Myocyte (in vitro differentiated cells): ENCODE measurements around the gene NUDT5. TPM values are rescaled to one million over a fixed set of nuclear protein-coding genes. Genes with fewer than 3 reads are reported as not detected.

Source experiments
- DNase-seq: peaks from one replicate; pipeline ENCODE4 v3.0.0-alpha.2; 2012; ENCODE audit warnings: low read depth
- microRNA counts: library from miRNA; unstranded; fragments of <30 nt; microRNA quantifications from one replicate; lab custom pipeline; 2016
- microRNA-seq: library from miRNA; unstranded; fragments of <30 nt; microRNA quantifications from one replicate; pipeline ENCODE4, GENCODE V29; 2016
- total RNA-seq: library from RNA; depleted of rRNA; stranded (reverse); fragments of >200 nt; gene quantifications from 2 replicates; pipeline ENCODE4 v1.2.3, GENCODE V29; 2014

Gene NUDT5
- total RNA-seq, 1 donor from 2014 or later, result 27.9 TPM

GRCh38 chr10:12165036-12165435, 30.7 kb downstream of the NUDT5 start:
- no peak for DNase-seq

GRCh38 chr10:12164085-12164484, 31.6 kb downstream of the NUDT5 start:
- DNase-seq, result no peak

DNA sequence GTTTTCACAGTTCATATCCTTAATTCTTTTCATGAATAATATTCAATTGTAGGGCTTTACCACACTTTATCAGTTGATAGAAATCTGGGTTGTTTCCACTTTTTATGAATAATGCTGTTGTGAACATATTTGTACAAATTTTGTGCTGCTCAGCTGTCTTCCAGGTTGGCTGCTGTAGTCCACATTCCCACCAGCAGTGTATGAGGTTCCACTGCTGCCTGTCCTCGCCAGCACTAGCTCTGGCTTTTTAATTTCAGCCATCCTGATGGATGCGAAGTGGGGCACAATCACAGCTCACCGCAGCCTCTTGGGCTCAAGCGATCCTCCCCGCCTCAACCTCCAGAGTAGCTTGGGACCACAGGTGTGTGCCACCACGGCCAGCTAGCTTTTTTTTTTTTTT, 32.8 kb downstream of the NUDT5 start:
- DNase-seq, result no peak

DNA sequence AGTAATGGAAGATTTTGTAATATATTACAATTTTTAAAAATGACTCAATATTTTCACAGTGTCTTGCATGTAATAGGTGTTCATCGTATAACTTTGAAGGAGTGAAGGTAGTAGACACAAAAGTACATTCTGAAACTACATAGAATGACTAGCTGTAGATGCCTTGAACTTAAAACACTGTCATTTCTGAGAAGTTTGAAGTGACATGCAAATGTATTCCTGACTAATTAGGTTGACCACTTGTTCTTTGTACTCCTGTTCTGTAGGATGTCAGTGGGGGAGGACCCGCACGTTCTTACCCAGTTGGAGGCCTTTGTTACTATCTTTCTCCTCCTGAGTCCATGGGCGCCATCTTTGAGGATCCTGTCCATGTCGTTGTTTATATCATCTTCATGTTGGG, 35.0 kb downstream of the NUDT5 start:
- DNase-seq, result no peak

DNA sequence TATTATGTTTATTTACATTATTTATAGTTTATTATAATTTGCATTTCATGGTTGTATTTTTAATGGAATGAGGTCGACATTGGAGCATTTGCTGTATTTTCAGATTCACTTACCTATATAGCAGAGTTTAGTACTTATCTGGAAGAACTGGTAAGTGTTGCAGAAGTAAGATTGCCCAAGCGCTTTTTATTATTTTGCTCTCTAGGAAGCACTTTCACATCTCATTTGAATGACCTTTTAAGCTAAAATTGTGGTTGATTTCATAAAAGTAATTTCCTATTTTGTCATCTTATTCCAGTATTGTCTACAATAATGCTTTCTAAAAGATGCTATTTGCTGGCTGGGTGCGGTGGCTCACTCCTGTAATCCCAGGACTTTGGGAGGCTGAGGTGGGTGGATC, 37.6 kb downstream of the NUDT5 start:
- no peak for DNase-seq

DNA sequence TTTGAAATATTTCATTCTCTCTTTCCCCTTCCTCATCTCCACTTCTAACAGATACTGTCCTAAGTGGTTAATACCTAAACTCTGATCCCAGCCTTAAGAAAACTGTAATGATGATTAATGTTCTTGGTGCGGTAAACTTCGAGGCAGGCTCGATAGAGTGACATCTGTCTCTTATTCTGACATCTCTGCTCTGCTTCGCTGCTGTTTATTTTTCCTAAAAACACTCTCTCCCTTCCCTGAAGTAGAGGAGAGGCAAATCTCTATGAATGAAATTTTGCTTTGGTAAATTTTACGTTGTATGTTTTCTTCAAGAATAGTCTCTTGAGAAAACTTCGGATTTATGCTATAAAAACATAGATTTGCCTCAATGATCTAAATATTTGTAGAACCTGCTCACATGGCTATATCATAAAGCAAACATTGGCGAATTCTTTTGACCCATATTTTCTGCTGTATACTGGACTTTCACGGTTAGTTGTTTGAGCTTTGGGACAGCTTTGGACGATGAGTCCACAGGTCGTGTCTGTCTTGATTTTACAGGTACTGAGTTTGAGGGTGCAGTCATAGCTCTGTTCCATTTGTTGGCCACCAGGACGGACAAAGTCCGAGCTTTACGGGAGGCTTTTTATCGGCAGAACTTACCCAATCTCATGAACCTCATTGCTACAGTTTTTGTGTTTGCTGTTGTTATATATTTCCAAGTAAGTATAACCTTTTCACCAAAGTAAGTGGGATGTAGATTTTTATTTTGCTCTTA, 39.1 kb downstream of the NUDT5 start:
- no peak for DNase-seq

GRCh38 chr10:12154516-12154915, 41.2 kb downstream of the NUDT5 start:
- DNase-seq, result no peak

DNA sequence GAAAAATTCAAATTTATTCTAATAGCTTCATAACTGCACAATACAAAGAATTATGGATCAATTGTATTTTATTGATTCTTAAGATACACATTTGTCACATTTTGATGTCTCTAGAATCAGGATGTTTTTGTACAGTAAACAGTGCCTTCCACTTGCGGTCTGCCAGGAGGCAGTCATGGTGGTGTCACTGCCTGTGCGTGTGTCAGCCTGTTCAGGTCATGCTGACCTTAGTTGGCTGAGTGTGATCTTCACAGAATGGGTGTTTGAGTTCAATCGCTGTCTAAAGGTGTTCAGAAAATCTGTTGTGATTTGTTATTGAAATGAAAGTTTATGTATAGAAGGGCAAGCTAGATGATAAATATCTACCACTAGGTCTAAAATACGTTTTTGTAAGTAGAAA, 45.5 kb downstream of the NUDT5 start:
- no peak for DNase-seq

GRCh38 chr10:12144538-12144937, 51.2 kb downstream of the NUDT5 start:
- no peak for DNase-seq

DNA sequence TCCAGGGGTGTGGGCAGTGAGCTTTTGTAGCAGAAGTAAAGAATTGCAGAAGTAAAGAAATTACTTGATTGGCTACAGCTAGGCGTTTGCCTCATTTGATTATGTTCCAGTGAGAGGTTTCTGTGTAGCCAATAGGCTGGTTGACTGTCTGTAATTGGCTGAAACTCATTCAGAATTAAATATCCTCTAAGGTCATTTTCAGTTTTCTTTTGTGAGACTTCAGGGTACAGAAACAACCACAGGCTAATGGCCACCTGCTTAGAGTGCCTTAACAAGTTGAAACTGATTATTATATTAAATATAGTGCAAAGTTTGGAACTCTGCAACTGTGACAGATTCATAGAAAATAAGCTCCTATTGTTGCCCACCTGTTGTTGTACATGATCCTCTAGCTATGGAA, 55.7 kb downstream of the NUDT5 start:
- DNase-seq, result peak; percentile 4

- DNase-seq, result no peak
These were observed 60.1 kb downstream of the NUDT5 start for GRCh38 chr10:12135631-12136030.

DNA sequence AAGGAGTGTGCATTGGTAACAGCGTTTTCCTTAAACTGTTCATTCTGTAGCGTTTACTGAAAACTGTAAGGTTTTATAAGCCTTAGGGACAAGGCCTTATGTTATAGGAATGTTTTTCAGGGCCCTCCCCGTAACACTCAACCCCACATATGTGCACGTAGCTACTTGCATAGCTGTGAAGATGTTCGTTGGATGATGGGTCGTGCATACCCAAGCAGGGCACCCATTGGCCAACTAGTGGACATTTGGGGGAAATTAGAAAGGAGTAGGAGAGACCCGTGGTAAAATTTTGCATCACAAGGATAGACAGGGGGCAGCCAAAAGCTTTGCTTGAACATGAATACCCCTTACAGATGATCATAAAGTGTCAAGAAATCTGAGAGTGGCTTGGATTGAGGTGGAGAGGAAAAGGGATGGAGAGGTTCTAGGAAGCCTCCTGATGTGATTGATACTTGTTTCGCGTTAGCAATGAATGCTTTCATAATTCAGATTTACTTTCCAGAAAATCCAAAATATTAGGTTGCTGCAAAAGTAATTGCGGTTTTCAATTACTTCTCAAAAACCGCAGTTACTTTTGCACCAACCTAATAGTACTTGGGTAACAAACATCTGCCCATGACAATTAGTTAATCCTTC, 65.3 kb downstream of the NUDT5 start:
- DNase-seq, result peak; percentile 79

DNA sequence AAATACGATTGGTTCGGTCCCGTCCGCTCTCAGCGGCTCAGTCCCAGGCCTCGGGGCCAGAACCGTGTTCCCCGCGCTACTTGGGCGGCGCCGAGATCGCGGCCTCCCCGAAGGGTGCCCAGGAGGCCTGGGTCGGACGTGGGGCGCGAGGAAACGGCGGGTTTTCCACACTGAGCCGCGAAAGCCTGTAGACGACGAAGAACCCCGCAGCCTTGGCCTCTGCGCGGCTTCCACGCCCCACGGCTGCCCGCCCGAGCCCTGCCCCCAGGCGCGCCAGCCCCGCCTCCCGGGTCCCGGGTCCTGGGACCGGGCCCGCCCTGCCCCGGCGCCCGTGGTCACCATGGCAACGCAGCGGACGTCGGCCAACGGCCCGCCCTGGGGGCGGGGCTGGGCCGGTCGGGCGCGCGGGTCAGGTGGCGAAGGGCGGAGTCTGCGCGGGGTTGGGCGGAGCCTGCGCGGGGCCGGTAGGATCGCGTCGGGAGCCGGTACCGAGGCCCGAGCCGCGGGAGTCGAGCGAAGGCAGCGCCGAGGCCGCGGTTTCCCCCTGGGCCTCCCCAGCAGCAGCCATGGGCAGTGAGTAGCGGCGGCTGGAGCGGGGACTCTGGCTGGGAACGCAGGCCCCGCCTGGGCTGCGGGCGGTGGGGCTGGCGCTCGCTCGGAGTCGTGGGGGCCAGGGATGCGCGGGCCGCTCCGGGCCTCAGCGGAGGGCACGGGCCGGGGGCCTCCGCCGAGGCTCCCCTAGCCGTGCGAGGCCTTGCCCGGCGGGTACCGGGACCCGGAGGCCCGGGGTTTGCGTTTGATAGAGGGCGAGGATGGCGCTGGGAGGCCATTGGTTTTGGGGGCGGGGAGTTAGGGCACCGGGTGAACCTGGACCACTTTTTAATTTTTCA, 66.2 kb downstream of the NUDT5 start, which contains the start of gene SEC61A2:
Gene SEC61A2, plus strand, starts transcription at position 456 of the 890 bp plus-strand sequence. Its CDS starts 111 bp downstream, at position 567.
- DNase-seq, result peak; percentile 93

- DNase-seq, result no peak
These were observed 74.0 kb downstream of the NUDT5 start for GRCh38 chr10:12121673-12122072.

MicroRNAs encoded within 50 kb of the gene (microRNA counts, 767-probe panel; counts per million panel counts)
- microRNA hsa-miR-548ak (lab: Ali Mortazavi, UCI), result not detected

Small RNA genes within 50 kb of the gene (microRNA-seq; reads per million reads assigned to microRNA genes)
- not detected for gene MIR548AK

Other genes with a start within 250 kb of the NUDT5 start
- gene UPF2, start 153.1 kb downstream of the NUDT5 start, total RNA-seq, result 14.1 and 17.0 TPM in 2 replicates
- gene DHTKD1, start 126.9 kb downstream of the NUDT5 start, total RNA-seq, result 15.0 and 20.5 TPM in 2 replicates
- 17.0 and 18.6 TPM in 2 replicates for gene SEC61A2, start 66.2 kb downstream of the NUDT5 start, total RNA-seq
- 61.7 and 83.4 TPM in 2 replicates for gene CDC123, start 297 bp upstream of the NUDT5 start, total RNA-seq
- gene CAMK1D, start 153.7 kb upstream of the NUDT5 start, total RNA-seq, result 0.52 and 0.96 TPM in 2 replicates